ENCODE results near the gene NPC1L1. TPM values are rescaled to one million over a fixed set of nuclear protein-coding genes. Genes with fewer than 3 reads are reported as not detected.

Gene NPC1L1, protein sequence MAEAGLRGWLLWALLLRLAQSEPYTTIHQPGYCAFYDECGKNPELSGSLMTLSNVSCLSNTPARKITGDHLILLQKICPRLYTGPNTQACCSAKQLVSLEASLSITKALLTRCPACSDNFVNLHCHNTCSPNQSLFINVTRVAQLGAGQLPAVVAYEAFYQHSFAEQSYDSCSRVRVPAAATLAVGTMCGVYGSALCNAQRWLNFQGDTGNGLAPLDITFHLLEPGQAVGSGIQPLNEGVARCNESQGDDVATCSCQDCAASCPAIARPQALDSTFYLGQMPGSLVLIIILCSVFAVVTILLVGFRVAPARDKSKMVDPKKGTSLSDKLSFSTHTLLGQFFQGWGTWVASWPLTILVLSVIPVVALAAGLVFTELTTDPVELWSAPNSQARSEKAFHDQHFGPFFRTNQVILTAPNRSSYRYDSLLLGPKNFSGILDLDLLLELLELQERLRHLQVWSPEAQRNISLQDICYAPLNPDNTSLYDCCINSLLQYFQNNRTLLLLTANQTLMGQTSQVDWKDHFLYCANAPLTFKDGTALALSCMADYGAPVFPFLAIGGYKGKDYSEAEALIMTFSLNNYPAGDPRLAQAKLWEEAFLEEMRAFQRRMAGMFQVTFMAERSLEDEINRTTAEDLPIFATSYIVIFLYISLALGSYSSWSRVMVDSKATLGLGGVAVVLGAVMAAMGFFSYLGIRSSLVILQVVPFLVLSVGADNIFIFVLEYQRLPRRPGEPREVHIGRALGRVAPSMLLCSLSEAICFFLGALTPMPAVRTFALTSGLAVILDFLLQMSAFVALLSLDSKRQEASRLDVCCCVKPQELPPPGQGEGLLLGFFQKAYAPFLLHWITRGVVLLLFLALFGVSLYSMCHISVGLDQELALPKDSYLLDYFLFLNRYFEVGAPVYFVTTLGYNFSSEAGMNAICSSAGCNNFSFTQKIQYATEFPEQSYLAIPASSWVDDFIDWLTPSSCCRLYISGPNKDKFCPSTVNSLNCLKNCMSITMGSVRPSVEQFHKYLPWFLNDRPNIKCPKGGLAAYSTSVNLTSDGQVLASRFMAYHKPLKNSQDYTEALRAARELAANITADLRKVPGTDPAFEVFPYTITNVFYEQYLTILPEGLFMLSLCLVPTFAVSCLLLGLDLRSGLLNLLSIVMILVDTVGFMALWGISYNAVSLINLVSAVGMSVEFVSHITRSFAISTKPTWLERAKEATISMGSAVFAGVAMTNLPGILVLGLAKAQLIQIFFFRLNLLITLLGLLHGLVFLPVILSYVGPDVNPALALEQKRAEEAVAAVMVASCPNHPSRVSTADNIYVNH (N-terminal part only)
- under 1 TPM; 0.03 to 0.48 TPM for total RNA-seq
- polyA plus RNA-seq, result under 1 TPM; 0.01 to 0.02 TPM
- long read RNA-seq, donor 1, result 0 reads
- long read RNA-seq, donor 2, result 0 reads
- long read RNA-seq, donor 3, result 0 reads
- long read RNA-seq, donor 4, result 0 reads
- long read RNA-seq, donor 5, result 0 reads

DNA sequence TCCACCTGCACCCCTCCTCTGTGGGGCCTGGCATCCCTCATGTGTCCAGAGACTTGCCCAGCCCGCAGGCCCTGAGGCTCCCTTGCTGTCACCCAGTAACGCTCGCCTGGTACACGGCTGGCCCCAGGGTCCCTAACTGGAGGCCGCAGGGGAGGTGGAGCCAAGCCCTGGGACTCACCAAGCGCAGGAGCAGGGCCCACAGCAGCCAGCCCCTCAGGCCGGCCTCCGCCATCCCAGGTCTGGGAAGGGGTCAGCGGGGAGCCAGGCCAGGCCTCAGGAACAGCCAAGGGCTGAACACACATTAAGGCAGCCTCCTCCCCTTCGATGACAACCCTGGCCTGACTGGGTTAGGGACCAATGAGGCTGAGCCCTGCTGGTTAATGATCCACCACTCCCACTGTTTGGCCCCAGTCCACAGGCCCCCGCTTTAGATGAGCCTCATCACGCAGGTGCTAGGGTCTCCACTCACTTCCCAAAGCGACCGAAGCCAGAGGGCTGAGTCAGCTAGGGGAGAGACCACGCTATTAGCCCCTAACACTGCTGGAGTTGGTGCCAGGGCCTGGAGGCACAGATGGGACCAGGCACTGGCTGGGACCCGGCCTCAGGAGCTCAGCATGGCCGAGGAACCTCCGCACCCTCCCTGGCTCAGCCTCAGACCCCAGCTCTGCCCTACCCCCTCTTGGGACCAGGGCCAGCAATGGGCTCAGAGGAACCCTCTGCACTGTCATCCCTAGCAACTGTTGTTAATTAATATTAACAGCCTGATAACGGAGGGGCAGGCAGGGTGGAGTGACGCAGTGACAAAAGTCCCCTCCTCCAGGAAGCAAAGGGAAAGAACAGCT is at the start of gene NPC1L1:
NPC1L1 (minus strand) TSS at position 303 of the 842 bp plus-strand sequence; CDS start at position 232, 71 bp downstream.
- TF ChIP-seq, protein P1, sequence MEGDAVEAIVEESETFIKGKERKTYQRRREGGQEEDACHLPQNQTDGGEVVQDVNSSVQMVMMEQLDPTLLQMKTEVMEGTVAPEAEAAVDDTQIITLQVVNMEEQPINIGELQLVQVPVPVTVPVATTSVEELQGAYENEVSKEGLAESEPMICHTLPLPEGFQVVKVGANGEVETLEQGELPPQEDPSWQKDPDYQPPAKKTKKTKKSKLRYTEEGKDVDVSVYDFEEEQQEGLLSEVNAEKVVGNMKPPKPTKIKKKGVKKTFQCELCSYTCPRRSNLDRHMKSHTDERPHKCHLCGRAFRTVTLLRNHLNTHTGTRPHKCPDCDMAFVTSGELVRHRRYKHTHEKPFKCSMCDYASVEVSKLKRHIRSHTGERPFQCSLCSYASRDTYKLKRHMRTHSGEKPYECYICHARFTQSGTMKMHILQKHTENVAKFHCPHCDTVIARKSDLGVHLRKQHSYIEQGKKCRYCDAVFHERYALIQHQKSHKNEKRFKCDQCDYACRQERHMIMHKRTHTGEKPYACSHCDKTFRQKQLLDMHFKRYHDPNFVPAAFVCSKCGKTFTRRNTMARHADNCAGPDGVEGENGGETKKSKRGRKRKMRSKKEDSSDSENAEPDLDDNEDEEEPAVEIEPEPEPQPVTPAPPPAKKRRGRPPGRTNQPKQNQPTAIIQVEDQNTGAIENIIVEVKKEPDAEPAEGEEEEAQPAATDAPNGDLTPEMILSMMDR (IDR thresholded peaks at IDR 0.05; ENCODE audit: control extremely low read depth, extremely low read depth), result no peak
- Histone ChIP-seq H3K4me3 (no peak within 1 kb of the TSS), H3K9me3 (ENCODE audit: control insufficient read depth in 4 of 4, insufficient read depth in 3 of 4, low read length in 3 of 4) (no peaks in the 10 kb centered on the region), H3K27me3 (ENCODE audit: control insufficient read depth in 3 of 3, insufficient read depth in 3 of 3, low read length in 2 of 3) (no peaks in the 10 kb centered on the region), H3K4me1 (ENCODE audit: control insufficient read depth in 5 of 5, insufficient read depth in 5 of 5, low read length in 5 of 5) (no peaks in the 10 kb centered on the region), H3K36me3 (ENCODE audit: control insufficient read depth in 4 of 4, insufficient read depth in 4 of 4, low read length in 4 of 4) (no peaks in the 10 kb centered on the region), H3K9ac (ENCODE audit: insufficient read depth in 1 of 2, low read length in 2 of 2) (no peak within 1 kb of the TSS), H3K27ac (ENCODE audit: low read depth in 1 of 2, low read length in 1 of 2) (no peak within 1 kb of the TSS)
- ATAC-seq (ENCODE audit: insufficient read depth, low FRiP score), result no peak
- DNase-seq, result no peak
- WGBS, 2 donors, result 84 to 91% methylated on average over 20 of the region's 20 CpGs

DNA sequence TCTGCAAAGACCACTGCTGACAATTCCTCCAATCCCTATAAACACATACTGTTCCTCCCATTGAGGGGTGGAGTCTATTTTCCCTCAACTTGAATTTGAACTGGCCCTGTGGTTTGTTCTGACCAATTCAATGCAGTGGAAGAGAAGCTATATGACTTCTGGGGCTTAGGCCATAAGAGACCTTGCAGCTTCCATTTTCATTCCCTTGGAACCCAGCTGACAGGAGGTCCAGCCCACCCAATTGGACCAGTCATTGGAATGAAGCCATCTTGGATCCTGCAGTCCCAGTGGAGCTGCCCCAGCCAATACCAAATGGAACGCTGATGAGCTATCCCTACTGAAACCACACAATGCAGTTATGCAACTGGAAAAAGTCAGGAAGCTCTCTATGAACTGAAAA is 49.8 kb upstream of the NPC1L1 start:
- WGBS, 2 donors, result 81 to 82% methylated on average over 1 of the region's 1 CpG
- no peaks in the 10 kb centered on the region for H3K36me3 ChIP-seq (ENCODE audit: control insufficient read depth in 4 of 4, insufficient read depth in 4 of 4, low read length in 4 of 4)
- H3K27ac ChIP-seq (ENCODE audit: low read depth in 1 of 2, low read length in 1 of 2), result no peak overlapping the region
- TF ChIP-seq, protein P1 (IDR thresholded peaks at IDR 0.05; ENCODE audit: control extremely low read depth, extremely low read depth), result no peak
- H3K4me3 ChIP-seq, result no peak overlapping the region
- no peaks in the 10 kb centered on the region for H3K27me3 ChIP-seq (ENCODE audit: control insufficient read depth in 3 of 3, insufficient read depth in 3 of 3, low read length in 2 of 3)
- no peak overlapping the region for H3K9ac ChIP-seq (ENCODE audit: insufficient read depth in 1 of 2, low read length in 2 of 2)
- no peaks in the 10 kb centered on the region for H3K4me1 ChIP-seq (ENCODE audit: control insufficient read depth in 5 of 5, insufficient read depth in 5 of 5, low read length in 5 of 5)
- no peaks in the 10 kb centered on the region for H3K9me3 ChIP-seq (ENCODE audit: control insufficient read depth in 4 of 4, insufficient read depth in 3 of 4, low read length in 3 of 4)
- ATAC-seq (ENCODE audit: insufficient read depth, low FRiP score) (no peak), DNase-seq (no peak)
